Measurements from ENCODE around the gene THADA. TPM values are rescaled to one million over a fixed set of nuclear protein-coding genes. Genes with fewer than 3 reads are reported as not detected.

Gene THADA
- total RNA-seq, 4 donors from 2014 or later: 49.9 to 90.2 (median 65.2) TPM

- no peak for TF ChIP-seq CTCF (IDR thresholded peaks at IDR 0.05)
- intact Hi-C loops (cut with DNase I): no loop called here
- Histone ChIP-seq H3K36me3 (no peaks in the 10 kb centered on the region), H3K27ac (no peak overlapping the region), H3K9me3 (no peaks in the 10 kb centered on the region), H3K27me3 (no peaks in the 10 kb centered on the region), H3K4me3 (replicated peaks in 1 of 3) (no peak overlapping the region), H3K4me1 (peaks cover 11 to 17% of the 10 kb centered on the region in 2 donors)
- DNase-seq: no peak
These were observed 277.0 kb downstream of the THADA start for GRCh38 chr2:43318791-43319190.

GRCh38 chr2:43317680-43318079, 278.2 kb downstream of the THADA start:
- H3K27ac ChIP-seq: no peak overlapping the region
- no peak overlapping the region for H3K4me3 ChIP-seq (replicated peaks in 1 of 3)
- DNase-seq: no peak
- H3K9me3 ChIP-seq: no peaks in the 10 kb centered on the region
- WGBS, 2 donors: 95 to 97% methylated on average over 3 of the region's 3 CpGs
- TF ChIP-seq POLR2A (IDR thresholded peaks at IDR 0.05) (no peak), CTCF (IDR thresholded peaks at IDR 0.05) (no peak)
- H3K36me3 ChIP-seq: no peaks in the 10 kb centered on the region
- intact Hi-C loops (cut with DNase I): no loop called here
- H3K4me1 ChIP-seq: peaks cover 22% of the 10 kb centered on the region in 2 donors
- no peaks in the 10 kb centered on the region for H3K27me3 ChIP-seq

GRCh38 chr2:43317194-43317593, 278.6 kb downstream of the THADA start:
- Histone ChIP-seq H3K27me3 (no peaks in the 10 kb centered on the region), H3K27ac (no peak overlapping the region), H3K4me3 (replicated peaks in 1 of 3) (no peak overlapping the region), H3K9me3 (no peaks in the 10 kb centered on the region), H3K4me1 (peaks cover 27% of the 10 kb centered on the region in 2 donors), H3K36me3 (no peaks in the 10 kb centered on the region)
- 89 to 93% methylated on average over 1 of the region's 1 CpG for WGBS, 2 donors
- TF ChIP-seq POLR2A (IDR thresholded peaks at IDR 0.05) (no peak), CTCF (IDR thresholded peaks at IDR 0.05) (no peak)
- no peak for DNase-seq
- intact Hi-C loops (cut with DNase I): no loop called here

GRCh38 chr2:43315482-43315881, 280.4 kb downstream of the THADA start:
- no peak for DNase-seq
- 90 to 100% methylated on average over 2 of the region's 2 CpGs for WGBS, 2 donors
- Histone ChIP-seq H3K27ac (peak overlapping the region in 1 of 3 donors; percentile 99), H3K36me3 (no peaks in the 10 kb centered on the region), H3K4me3 (replicated peaks in 1 of 3) (no peak overlapping the region), H3K27me3 (no peaks in the 10 kb centered on the region), H3K9me3 (no peaks in the 10 kb centered on the region), H3K4me1 (peaks cover 40 to 43% of the 10 kb centered on the region in 2 donors)
- intact Hi-C loops (cut with DNase I): no loop called here
- TF ChIP-seq POLR2A (IDR thresholded peaks at IDR 0.05): no peak
- no peak for TF ChIP-seq CTCF (IDR thresholded peaks at IDR 0.05)

GRCh38 chr2:43314299-43314927, 281.4 kb downstream of the THADA start:
- Histone ChIP-seq H3K4me3 (replicated peaks in 1 of 3) (no peak overlapping the region), H3K9me3 (no peaks in the 10 kb centered on the region), H3K4me1 (peaks cover 40 to 44% of the 10 kb centered on the region in 2 donors), H3K27ac (peak overlapping the region; percentile 85 to 99 (median 90)), H3K36me3 (no peaks in the 10 kb centered on the region), H3K27me3 (no peaks in the 10 kb centered on the region)
- DNase-seq: no peak
- intact Hi-C loops (cut with DNase I): no loop called here
- WGBS, 2 donors: 82 to 83% methylated on average over 5 of the region's 5 CpGs
- TF ChIP-seq CTCF (IDR thresholded peaks at IDR 0.05): no peak
- no peak for TF ChIP-seq POLR2A (IDR thresholded peaks at IDR 0.05)

Data from thyroid gland (tissue), 4 donors.